Urinary bladder (tissue), 4 donors: ENCODE results near the gene NPRL2. TPM values are rescaled to one million over a fixed set of nuclear protein-coding genes. Genes with fewer than 3 reads are reported as not detected.

Experiments used
- DNase-seq: peaks from one replicate; pipeline ENCODE4 v3.0.0-alpha.2; 2015; ENCODE audit errors: extremely low spot score
- H3K27ac ChIP-seq: one replicate; pipeline ENCODE4 v1.5.1; 2013; ENCODE audit warnings: low read depth, mild to moderate bottlenecking, moderate library complexity
- H3K36me3 ChIP-seq: one replicate; pipeline ENCODE4 v1.6.1; 2013; ENCODE audit warnings: mild to moderate bottlenecking, moderate library complexity; ENCODE audit not compliant: insufficient read depth
- H3K4me1 ChIP-seq: one replicate; pipeline ENCODE4 v1.6.1; 2013; ENCODE audit warnings: mild to moderate bottlenecking, moderate library complexity; ENCODE audit not compliant: insufficient read depth
- H3K4me3 ChIP-seq: one replicate; pipeline ENCODE4 v1.5.1; 2013; ENCODE audit warnings: low read depth, low read length
- WGBS: extraction: QIAGEN DNeasy Blood & Tissue Kit; methylation state at CpG from one replicate; pipeline ENCODE4 v1.1.7; 2013; 5-methylcytosine and 5-hydroxymethylcytosine counted together
- polyA plus RNA-seq: library from polyadenylated mRNA; stranded (reverse); fragments of 200-250 nt; gene quantifications from one replicate; pipeline ENCODE4 v1.2.3, GENCODE V29; 2013
- total RNA-seq: library from RNA; depleted of rRNA; stranded (reverse); fragments of >200 nt; gene quantifications from one replicate; pipeline ENCODE4 v1.2.3, GENCODE V29; 2014
- donor health status: healthy with polysubstance abuse.
- donor health status: healthy.

The NPRL2 gene
- total and polyA plus RNA-seq, 2 donors: 17.0 to 17.3 TPM

DNA sequence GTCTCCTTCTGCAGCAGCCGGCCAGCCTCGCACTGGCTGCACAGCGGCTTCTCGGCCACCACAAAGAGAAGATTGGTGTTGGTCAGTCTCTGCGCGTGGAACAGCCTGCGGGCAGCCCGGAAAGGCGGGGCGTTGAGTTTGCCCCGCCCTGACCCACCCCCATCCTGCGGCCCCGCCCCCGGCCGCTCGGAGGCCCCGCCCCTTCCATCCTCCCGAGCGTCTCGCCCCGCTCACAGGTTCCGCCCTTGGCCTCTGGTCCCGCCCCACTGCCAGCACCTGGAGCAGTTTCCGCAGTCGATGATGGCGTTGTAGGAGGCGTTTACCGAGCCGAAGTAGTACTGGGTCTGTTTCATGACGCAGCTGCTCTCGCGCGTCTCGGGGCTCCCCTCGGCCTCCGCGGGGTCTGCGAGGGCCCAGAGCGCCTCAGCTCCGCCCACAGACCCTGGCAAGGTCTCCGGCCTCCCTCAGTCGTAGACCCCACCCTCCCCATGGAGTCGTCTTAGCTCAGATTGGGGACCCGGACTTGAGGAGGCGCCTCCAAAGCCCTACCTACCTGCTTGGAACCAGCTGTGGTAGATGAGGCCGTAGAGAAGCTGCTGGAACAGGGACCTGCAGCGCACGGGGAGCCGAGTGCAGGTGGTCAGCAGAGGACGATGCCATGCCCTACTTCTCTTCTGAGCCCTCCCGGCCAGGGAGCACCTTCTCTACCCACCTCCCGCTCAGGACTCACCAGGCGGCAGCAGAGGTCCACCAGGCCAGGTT is 14.7 kb upstream of the NPRL2 start:
- 7% methylated on average over 53 of the region's 53 CpGs for WGBS
- Histone ChIP-seq H3K4me3 (peak overlapping the region; percentile 51), H3K27ac (peak overlapping the region; percentile 13), H3K36me3 (no peaks in the 10 kb centered on the region), H3K4me1 (no peaks in the 10 kb centered on the region)
- DNase-seq: no peak

DNA sequence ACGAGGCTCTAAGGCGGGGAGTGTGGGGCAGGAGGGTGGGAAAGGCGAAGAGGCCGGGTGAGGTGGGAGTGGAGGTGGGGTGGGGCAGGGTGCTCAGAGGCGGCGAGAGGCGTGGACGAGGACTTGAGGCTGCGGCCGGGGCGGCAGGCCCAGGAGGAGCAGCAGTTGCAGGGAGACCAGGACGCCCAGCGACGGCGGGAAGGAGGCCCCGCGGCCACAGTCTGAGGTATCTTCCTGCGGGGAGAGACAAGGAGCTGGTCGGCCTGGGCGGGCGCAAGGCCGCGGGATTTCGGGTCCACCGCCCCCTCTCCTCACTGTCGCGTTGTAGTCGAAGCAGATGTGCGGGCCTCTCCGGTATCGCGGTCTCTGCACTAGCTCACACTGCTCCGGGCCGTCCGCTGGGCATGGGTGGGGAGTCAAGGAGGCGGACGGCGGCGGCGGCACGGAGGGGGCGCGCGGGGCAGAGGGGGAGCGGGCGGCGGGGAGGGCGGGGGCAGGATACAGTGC is 14.1 kb upstream of the NPRL2 start:
- Histone ChIP-seq H3K27ac (no peak overlapping the region), H3K4me3 (peak overlapping the region; percentile 51), H3K4me1 (no peaks in the 10 kb centered on the region), H3K36me3 (no peaks in the 10 kb centered on the region)
- WGBS: 8% methylated on average over 48 of the region's 48 CpGs
- no peak for DNase-seq

DNA sequence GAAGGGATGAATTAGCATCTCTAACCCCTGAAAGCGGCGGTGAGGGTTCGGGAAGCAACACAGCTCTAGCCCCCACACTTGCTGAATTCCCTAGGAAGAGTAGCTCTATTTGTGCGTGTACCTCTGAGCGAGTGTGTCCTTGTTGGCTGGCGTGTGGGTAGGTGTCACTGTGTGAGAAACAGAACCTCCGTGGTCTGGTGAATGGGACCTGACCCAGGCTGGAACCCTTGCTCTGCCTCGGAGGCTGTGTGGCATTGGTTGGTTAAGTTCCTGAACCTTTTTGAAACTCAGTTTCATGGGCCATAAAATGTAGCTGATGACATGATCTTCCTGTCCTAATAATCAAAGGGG is 9.2 kb upstream of the NPRL2 start:
- Histone ChIP-seq H3K4me3 (no peak overlapping the region), H3K27ac (no peak overlapping the region), H3K36me3 (peaks cover 3% of the 10 kb centered on the region), H3K4me1 (no peaks in the 10 kb centered on the region)
- WGBS: 19% methylated on average over 8 of the region's 8 CpGs
- no peak for DNase-seq

DNA sequence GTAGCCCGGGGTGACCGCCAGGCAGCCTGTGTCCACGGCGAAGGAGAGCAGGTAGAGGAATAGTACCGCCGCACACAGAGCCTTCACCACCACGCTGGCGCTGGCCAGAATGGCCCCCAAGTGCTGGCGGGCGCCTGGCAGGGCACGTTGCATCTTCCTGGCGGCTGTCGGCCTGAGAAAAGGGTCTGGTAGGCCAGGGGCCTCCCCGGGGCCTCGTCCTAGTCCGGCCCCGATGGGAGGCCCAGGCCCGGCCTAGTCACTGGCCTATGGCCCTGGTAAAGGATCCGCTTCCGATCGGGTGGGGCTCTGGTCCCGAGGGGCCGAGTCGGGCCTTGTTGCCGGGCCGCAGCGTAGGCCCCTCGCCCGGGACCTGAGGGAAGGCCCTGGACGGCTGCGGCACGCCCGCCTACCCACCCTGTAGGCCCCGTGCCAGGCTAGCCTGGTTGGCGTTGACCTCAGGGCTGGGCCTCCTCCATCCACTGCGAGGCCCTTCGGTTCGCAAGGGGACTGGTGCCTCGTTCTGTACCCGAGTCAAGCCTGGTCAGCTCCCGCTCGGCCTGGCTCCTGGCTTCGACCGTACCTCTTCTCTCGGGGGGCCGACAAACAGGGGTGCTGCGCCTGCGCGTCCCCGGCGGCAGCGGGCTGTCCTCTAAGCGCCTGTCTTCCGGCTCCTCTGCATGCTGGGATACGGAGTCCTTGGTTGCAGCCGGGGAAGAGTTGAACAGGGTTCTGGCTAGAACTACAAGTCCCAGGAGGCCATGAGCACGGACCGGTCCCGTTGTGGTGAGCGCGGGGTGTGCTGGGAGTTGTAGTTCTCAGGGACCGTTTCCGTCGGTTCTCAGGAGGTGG is 8.6 kb upstream of the NPRL2 start, which contains the start of gene TMEM115:
TSS of gene TMEM115 (minus strand) at position 611 of the 849 bp plus-strand sequence. CDS start at position 153, 458 bp downstream.
- WGBS: 1% methylated on average over 64 of the region's 64 CpGs
- DNase-seq: peak; percentile 97
- H3K36me3 ChIP-seq: peaks cover 3% of the 10 kb centered on the region
- H3K4me3 ChIP-seq: peak within 1 kb of the TSS; percentile 86
- H3K4me1 ChIP-seq: no peaks in the 10 kb centered on the region
- H3K27ac ChIP-seq: peak within 1 kb of the TSS; percentile 89

DNA sequence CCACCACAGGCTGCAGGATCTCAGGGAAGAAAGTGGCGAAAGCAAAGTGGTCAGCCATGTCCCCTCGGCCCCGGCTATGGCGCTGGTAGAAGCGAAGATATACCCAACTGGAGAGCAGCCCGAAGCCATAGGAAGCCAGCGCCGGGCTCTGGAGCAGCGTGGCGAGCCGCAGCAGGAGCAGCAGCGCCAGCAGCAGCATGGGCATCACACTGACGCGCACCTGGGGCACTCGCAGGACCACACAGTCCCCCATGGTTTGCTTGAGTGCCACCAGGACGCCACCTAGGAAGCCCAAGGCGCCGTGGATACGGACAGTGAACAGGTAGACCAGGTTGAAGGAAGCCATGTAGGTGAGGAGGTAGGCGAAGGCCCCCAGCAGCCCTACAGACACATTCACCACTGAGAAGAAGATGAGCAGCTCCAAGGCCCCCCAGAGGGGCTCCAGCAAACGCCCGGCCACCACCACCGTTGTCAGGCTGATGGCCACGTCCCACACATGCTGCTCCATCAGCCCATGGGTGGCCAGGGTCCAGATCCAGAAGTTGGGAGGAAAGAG is 7.9 kb upstream of the NPRL2 start:
- Histone ChIP-seq H3K4me1 (no peaks in the 10 kb centered on the region), H3K27ac (no peak overlapping the region), H3K36me3 (peaks cover 3% of the 10 kb centered on the region), H3K4me3 (peak overlapping the region; percentile 86)
- WGBS: 55% methylated on average over 24 of the region's 24 CpGs
- DNase-seq: no peak

DNA sequence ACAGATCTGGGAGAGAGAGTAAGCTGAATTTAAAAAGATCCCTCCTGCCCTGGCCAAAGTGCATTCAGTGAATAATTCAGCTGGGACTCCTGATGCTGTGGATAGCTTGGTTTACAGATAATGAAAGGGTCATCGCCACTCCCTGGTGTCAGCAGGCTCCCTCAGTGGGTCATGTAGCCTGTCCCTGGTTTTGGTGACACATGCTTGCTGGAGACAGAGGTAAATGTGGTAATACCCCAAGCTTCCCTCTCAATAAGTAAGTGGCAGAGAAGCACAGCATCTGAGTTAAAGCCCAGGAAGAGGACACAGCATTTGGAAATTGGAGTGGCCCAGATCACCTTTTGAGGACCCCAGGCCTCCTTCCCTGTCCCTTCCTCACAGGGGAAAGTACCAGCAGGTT is 6.9 kb upstream of the NPRL2 start:
- DNase-seq: no peak
- Histone ChIP-seq H3K4me3 (no peak overlapping the region), H3K36me3 (peaks cover 3% of the 10 kb centered on the region), H3K27ac (no peak overlapping the region), H3K4me1 (no peaks in the 10 kb centered on the region)
- WGBS: 78% methylated on average over 1 of the region's 1 CpG

DNA sequence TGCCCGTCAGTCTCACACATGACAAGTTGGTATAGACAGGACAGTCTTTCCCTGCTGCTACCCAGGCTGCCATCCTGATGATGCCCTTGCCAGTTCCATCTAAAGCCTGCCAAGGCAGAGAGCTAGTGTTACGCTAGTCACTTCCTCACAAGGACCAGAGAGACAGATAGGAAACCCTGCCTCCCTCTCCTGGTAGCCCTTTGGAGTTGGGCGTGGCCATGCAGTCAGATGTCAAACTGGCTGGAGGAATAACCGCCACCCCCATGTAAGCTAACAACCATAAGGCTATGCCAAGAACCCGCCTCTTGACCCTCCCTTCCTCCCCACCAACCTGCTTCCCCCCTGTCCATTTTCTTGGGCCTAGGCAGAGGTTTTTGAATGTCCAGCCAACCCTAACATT is 6.0 kb upstream of the NPRL2 start:
- Histone ChIP-seq H3K27ac (no peak overlapping the region), H3K4me3 (no peak overlapping the region), H3K4me1 (no peaks in the 10 kb centered on the region), H3K36me3 (peaks cover 3% of the 10 kb centered on the region)
- 55% methylated on average over 5 of the region's 5 CpGs for WGBS
- no peak for DNase-seq

DNA sequence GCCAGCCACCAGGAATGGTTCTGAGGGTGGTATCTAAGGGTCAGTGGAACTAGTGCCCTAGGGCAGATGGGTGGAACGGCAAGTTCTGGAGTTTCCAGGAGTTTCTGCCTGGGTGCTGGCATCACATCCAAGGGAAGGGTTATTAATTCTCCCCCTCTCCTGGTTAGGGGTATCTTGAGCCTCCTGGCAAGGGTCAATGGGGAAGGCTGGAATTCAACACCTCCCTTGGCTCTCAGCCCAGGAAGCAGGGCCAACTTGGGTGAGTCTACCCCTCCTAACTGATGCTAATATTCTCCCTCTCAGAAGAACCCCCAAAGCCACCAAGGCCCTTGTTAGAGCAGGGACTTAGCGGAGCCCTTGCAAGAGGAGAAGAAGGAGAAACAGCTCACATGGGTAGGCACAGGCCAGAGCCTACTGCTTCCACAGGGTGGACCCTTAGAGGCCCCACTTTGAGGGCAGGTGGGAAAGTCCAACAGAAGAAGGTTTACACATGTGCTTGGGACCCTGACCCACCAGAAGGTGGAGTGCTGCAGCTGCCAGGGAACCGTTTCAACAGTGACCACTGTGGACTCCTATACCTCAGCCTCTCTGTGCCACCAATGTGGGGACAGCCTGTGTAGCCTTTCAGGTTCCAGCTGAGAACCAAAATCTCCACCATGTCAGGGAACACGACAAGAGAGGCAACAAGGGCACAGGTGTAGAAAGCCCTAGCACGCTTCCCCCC is 5.4 kb upstream of the NPRL2 start:
- no peak overlapping the region for H3K27ac ChIP-seq

DNA sequence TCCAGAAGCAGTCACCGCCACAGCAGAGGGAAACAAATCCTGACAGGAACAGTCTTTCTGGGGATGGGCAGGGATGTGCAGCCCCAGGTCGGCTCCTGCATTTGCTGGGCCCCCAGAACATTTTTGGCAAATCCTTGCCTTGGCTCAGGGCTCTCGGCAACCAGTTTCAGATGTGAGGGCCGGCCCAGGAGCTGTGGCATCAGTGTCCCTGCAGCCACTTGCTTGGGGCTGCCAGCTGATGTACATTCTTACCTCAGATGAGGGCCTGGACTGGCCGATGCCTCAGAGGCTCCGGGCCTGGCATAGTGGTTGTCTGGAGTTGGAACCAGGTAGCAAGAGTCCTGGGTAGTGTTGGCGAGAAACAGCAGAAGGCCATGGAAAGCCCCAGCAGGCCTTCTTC is 4.3 kb upstream of the NPRL2 start:
- Histone ChIP-seq H3K36me3 (peaks cover 3% of the 10 kb centered on the region), H3K4me1 (no peaks in the 10 kb centered on the region), H3K27ac (no peak overlapping the region), H3K4me3 (no peak overlapping the region)
- DNase-seq: no peak
- WGBS: 86% methylated on average over 7 of the region's 7 CpGs

More for the DNA sequence above, 5.4 kb upstream of the NPRL2 start:
- peaks cover 3% of the 10 kb centered on the region for H3K36me3 ChIP-seq
- H3K4me1 ChIP-seq: no peaks in the 10 kb centered on the region
- DNase-seq: no peak
- WGBS: 60% methylated on average over 5 of the region's 5 CpGs
- H3K4me3 ChIP-seq: no peak overlapping the region

DNA sequence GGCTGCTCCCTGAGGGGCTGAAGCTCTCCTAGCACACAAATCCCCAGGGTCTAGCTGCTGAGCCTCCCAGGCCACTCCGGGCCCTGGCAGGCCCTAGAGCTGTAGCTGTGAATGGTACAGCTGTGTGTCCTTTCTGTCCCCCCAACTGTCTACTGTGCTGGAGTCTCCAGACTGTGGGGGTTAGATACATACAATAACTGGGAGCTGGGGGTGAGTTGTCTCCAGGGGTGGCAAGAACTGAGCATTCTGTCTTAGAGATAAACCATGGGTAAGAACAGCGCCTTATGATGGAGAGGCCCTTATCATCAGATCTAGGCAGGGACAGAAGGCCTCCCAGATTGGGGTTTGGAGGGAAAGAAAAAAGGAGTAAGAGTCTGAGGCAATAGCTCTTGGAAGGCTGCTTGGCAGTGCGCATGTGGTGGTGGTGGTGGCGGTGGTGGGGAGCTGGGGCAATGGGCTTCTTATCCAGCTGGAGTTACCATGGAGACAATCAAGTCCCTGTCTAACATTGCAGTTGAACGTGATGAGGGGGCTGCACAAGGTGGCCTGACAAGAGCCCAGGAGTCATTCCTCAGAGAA is 3.7 kb upstream of the NPRL2 start:
- Histone ChIP-seq H3K36me3 (peaks cover 3% of the 10 kb centered on the region), H3K4me3 (no peak overlapping the region), H3K27ac (no peak overlapping the region), H3K4me1 (peaks cover 2% of the 10 kb centered on the region)
- DNase-seq: no peak
- 79% methylated on average over 5 of the region's 5 CpGs for WGBS

DNA sequence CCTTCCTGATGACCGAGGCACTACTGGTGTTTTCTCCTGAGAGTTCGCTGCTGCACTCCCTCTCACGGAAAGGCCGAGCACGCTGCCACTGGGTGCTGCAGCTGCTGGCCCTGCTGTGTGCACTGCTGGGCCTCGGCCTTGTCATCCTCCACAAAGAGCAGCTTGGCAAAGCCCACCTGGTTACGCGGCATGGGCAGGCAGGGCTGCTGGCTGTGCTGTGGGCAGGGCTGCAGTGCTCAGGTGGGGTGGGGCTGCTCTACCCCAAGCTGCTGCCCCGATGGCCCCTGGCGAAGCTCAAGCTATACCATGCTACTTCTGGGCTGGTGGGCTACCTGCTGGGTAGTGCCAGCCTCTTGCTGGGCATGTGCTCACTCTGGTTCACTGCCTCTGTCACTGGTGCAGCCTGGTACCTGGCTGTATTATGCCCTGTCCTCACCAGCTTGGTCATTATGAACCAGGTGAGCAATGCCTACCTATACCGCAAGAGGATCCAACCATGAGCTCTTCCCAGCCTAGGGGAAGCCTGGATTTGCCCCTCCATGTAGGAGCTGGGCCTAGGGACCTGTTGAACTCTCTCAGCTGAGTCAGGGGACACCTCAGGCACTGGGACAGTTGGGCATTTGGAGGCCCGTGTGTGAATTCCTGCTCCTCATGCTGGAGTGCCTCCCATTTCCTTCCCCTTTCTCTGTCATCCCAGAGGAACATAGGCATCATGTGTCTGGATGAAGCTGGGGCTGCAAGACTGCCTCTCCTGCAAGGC is 2.9 kb upstream of the NPRL2 start:
- 82% methylated on average over 12 of the region's 12 CpGs for WGBS
- Histone ChIP-seq H3K4me1 (peaks cover 2% of the 10 kb centered on the region), H3K4me3 (no peak overlapping the region), H3K27ac (no peak overlapping the region), H3K36me3 (peaks cover 3% of the 10 kb centered on the region)
- DNase-seq: no peak

DNA sequence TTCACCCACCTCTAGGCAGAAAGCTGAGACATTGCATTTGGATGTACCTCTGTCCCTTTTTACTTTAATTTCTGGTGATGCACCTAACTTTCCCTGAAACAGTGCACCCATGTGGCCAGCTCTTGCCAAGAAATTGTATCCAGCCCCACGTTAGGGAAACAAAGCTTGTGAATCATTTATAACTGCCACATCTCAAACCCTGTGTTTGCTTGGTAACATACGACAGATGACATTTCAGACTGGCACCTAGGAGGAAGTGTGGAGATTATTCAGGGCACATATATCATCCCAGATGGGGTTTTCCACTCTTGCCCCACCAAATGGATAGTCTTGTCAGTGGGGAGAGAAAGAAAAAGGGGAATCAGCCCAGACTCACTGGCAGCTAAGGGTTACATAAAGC is 2.2 kb upstream of the NPRL2 start:
- no peak for DNase-seq
- H3K4me3 ChIP-seq: no peak overlapping the region
- peaks cover 3% of the 10 kb centered on the region for H3K36me3 ChIP-seq
- H3K27ac ChIP-seq: no peak overlapping the region
- WGBS: 39% methylated on average over 2 of the region's 2 CpGs
- peaks cover 2% of the 10 kb centered on the region for H3K4me1 ChIP-seq
